Measurements from ENCODE around the gene RNASE4. TPM values are rescaled to one million over a fixed set of nuclear protein-coding genes. Genes with fewer than 3 reads are reported as not detected.

Gene RNASE4
- total and polyA plus RNA-seq, 2 experiments from 2014 or later = 0.29 to 2.0 TPM

DNA sequence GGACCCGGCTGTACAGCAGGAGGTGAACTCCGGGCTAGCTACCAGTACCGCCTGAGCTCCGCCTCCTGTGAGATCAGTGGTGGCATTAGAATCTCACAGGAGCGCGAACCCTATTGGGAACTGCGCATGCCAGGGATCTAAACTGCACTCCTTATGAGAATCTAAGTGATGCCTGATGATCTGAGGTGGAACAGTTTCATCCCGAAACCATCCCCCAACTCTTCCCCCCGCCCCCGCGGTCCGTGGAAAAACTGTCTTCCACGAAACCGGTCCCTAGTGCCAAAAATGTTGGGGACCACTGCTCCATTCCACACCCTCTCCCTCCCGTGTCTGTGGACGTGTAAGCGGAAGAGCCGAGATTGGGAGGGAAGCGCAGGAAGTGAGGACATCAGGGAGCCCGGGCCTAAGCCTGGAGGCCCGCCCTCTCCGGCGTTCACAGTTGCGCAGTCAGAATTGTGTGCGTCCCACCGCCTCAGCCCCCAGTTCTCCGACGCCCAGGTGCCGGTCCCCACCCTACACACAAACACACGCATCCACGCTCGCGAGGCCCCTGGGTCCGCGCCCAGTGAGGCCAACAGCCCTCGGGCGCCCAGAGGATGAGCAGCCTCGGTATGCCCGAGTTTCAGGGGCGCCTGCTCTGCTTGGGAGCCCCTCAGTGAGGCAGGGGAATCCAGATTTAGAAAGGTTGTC, 1.8 kb upstream of the RNASE4 start:
- H3K27me3 ChIP-seq (ENCODE audit: insufficient read depth) = no peaks in the 10 kb centered on the region
- peak overlapping the region; percentile 80 for H3K4me2 ChIP-seq
- no peaks in the 10 kb centered on the region for H3K9me3 Mint-ChIP-seq
- peak; percentile 83 for TF ChIP-seq POLR2AphosphoS5 (IDR thresholded peaks at IDR 0.05; ENCODE audit: low read depth)
- TF ChIP-seq ZNF331 (CRISPR knock-in tag; IDR thresholded peaks at IDR 0.05; ENCODE audit: low read depth) = no peak
- TF ChIP-seq STAT1 (IDR thresholded peaks at IDR 0.05; ENCODE audit: unreplicated experiment) = no peak
- TF ChIP-seq, protein P1, sequence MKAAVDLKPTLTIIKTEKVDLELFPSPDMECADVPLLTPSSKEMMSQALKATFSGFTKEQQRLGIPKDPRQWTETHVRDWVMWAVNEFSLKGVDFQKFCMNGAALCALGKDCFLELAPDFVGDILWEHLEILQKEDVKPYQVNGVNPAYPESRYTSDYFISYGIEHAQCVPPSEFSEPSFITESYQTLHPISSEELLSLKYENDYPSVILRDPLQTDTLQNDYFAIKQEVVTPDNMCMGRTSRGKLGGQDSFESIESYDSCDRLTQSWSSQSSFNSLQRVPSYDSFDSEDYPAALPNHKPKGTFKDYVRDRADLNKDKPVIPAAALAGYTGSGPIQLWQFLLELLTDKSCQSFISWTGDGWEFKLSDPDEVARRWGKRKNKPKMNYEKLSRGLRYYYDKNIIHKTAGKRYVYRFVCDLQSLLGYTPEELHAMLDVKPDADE (IDR thresholded peaks at IDR 0.05) = peak; percentile 15; the same call in 1 of the 2 replicates
- TF ChIP-seq REST (IDR thresholded peaks at IDR 0.05; ENCODE audit: unreplicated experiment) = no peak
- TF ChIP-seq CREB1 (CRISPR knock-in tag; IDR thresholded peaks at IDR 0.05; ENCODE audit: low read depth) = 0 out of 2 replicates have a peak, but pooled peaks have one; percentile 39
- H3K4me3 Mint-ChIP-seq = no peak overlapping the region
- H3K9me2 ChIP-seq (ENCODE audit: insufficient read depth) = no peaks in the 10 kb centered on the region
- no peaks in the 10 kb centered on the region for H3K79me2 ChIP-seq (replicated peaks; ENCODE audit: insufficient read depth)
- no peaks in the 10 kb centered on the region for H4K20me1 ChIP-seq (replicated peaks; ENCODE audit: insufficient read depth)
- no peak overlapping the region for H3K27ac Mint-ChIP-seq
- DNase-seq (ENCODE audit: low spot score) (peak; percentile 83), ATAC-seq (peak; percentile 55)
- H3K36me3 Mint-ChIP-seq (ENCODE audit: low read depth) = no peaks in the 10 kb centered on the region; the same call in 2 of the 3 replicates
- H3K36me3 ChIP-seq (ENCODE audit: insufficient read depth) = no peaks in the 10 kb centered on the region
- H3K4me3 ChIP-seq = peak overlapping the region; percentile 92
- peak overlapping the region; percentile 82 for H3K27ac ChIP-seq (ENCODE audit: low read depth)
- peaks cover 20% of the 10 kb centered on the region for H3K4me1 Mint-ChIP-seq
- peaks cover 13% of the 10 kb centered on the region for H3K27me3 Mint-ChIP-seq (ENCODE audit: insufficient read depth, low read depth, poor library complexity)
- H3K4me1 ChIP-seq (ENCODE audit: insufficient read depth) = peaks cover 9% of the 10 kb centered on the region
- H2AFZ ChIP-seq = peak overlapping the region; percentile 87
- H3F3A ChIP-seq (replicated peaks; ENCODE audit: low read depth) = peaks cover 3% of the 10 kb centered on the region; the same call in 1 of the 2 replicates

- Histone ChIP-seq H3K4me2 (peak overlapping the region; percentile 80), H3K36me3 (ENCODE audit: insufficient read depth) (no peaks in the 10 kb centered on the region), H3K79me2 (replicated peaks; ENCODE audit: insufficient read depth) (no peaks in the 10 kb centered on the region), H3K4me3 (peak overlapping the region; percentile 92), H4K20me1 (replicated peaks; ENCODE audit: insufficient read depth) (no peaks in the 10 kb centered on the region), H3F3A (replicated peaks; ENCODE audit: low read depth) (peaks cover 3% of the 10 kb centered on the region; the same call in 1 of the 2 replicates), H3K27me3 (ENCODE audit: insufficient read depth) (no peaks in the 10 kb centered on the region), H3K27ac (ENCODE audit: low read depth) (peak overlapping the region; percentile 82), H3K4me1 (ENCODE audit: insufficient read depth) (peaks cover 9% of the 10 kb centered on the region), H3K9me2 (ENCODE audit: insufficient read depth) (no peaks in the 10 kb centered on the region), H2AFZ (peak overlapping the region; percentile 87)
- Mint-ChIP-seq H3K4me3 (no peak overlapping the region), H3K27ac (no peak overlapping the region), H3K9me3 (no peaks in the 10 kb centered on the region), H3K4me1 (peaks cover 27% of the 10 kb centered on the region), H3K27me3 (ENCODE audit: insufficient read depth, low read depth, poor library complexity) (peaks cover 13% of the 10 kb centered on the region), H3K36me3 (ENCODE audit: low read depth) (no peaks in the 10 kb centered on the region; the same call in 2 of the 3 replicates)
- DNase-seq (ENCODE audit: low spot score) (peak; percentile 89), ATAC-seq (peak; percentile 48)
- TF ChIP-seq, protein P2, sequence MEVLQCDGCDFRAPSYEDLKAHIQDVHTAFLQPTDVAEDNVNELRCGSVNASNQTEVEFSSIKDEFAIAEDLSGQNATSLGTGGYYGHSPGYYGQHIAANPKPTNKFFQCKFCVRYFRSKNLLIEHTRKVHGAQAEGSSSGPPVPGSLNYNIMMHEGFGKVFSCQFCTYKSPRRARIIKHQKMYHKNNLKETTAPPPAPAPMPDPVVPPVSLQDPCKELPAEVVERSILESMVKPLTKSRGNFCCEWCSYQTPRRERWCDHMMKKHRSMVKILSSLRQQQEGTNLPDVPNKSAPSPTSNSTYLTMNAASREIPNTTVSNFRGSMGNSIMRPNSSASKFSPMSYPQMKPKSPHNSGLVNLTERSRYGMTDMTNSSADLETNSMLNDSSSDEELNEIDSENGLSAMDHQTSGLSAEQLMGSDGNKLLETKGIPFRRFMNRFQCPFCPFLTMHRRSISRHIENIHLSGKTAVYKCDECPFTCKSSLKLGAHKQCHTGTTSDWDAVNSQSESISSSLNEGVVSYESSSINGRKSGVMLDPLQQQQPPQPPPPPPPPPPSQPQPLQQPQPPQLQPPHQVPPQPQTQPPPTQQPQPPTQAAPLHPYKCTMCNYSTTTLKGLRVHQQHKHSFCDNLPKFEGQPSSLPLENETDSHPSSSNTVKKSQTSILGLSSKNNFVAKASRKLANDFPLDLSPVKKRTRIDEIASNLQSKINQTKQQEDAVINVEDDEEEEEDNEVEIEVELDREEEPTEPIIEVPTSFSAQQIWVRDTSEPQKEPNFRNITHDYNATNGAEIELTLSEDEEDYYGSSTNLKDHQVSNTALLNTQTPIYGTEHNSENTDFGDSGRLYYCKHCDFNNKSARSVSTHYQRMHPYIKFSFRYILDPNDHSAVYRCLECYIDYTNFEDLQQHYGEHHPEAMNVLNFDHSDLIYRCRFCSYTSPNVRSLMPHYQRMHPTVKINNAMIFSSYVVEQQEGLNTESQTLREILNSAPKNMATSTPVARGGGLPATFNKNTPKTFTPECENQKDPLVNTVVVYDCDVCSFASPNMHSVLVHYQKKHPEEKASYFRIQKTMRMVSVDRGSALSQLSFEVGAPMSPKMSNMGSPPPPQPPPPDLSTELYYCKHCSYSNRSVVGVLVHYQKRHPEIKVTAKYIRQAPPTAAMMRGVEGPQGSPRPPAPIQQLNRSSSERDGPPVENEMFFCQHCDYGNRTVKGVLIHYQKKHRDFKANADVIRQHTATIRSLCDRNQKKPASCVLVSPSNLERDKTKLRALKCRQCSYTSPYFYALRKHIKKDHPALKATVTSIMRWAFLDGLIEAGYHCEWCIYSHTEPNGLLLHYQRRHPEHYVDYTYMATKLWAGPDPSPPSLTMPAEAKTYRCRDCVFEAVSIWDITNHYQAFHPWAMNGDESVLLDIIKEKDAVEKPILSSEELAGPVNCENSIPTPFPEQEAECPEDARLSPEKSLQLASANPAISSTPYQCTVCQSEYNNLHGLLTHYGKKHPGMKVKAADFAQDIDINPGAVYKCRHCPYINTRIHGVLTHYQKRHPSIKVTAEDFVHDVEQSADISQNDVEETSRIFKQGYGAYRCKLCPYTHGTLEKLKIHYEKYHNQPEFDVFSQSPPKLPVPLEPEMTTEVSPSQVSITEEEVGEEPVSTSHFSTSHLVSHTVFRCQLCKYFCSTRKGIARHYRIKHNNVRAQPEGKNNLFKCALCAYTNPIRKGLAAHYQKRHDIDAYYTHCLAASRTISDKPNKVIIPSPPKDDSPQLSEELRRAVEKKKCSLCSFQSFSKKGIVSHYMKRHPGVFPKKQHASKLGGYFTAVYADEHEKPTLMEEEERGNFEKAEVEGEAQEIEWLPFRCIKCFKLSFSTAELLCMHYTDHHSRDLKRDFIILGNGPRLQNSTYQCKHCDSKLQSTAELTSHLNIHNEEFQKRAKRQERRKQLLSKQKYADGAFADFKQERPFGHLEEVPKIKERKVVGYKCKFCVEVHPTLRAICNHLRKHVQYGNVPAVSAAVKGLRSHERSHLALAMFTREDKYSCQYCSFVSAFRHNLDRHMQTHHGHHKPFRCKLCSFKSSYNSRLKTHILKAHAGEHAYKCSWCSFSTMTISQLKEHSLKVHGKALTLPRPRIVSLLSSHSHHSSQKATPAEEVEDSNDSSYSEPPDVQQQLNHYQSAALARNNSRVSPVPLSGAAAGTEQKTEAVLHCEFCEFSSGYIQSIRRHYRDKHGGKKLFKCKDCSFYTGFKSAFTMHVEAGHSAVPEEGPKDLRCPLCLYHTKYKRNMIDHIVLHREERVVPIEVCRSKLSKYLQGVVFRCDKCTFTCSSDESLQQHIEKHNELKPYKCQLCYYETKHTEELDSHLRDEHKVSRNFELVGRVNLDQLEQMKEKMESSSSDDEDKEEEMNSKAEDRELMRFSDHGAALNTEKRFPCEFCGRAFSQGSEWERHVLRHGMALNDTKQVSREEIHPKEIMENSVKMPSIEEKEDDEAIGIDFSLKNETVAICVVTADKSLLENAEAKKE (CRISPR knock-in tag; IDR thresholded peaks at IDR 0.05) = no peak
Measured at GRCh38 chr14:20683125-20683890, 1.1 kb upstream of the RNASE4 start.
